ENCODE results near the gene FOXP1. TPM values are rescaled to one million over a fixed set of nuclear protein-coding genes. Genes with fewer than 3 reads are reported as not detected.

FOXP1 gene
- total and polyA plus RNA-seq, 2 donors from 2014 or later, result 6.7 to 87.2 TPM

- H3K27ac ChIP-seq (ENCODE audit: low read depth in 2 of 2, low read length in 2 of 2), result no peak overlapping the region
- TF ChIP-seq CTCF (IDR thresholded peaks at IDR 0.05; ENCODE audit: borderline replicate concordance, extremely low read depth, insufficient read depth), result no peak
Measured at GRCh38 chr3:71421820-71422566, 161.5 kb downstream of the FOXP1 start.

GRCh38 chr3:71421475-71421819 is 162.1 kb downstream of the FOXP1 start:
- Histone ChIP-seq H3K27ac (ENCODE audit: low read depth in 2 of 2, low read length in 2 of 2) (no peak overlapping the region), H3K9me3 (ENCODE audit: control insufficient read depth in 2 of 3, insufficient read depth in 1 of 3, low read length in 3 of 3) (no peaks in the 10 kb centered on the region), H3K9ac (ENCODE audit: low read length in 3 of 3) (no peak overlapping the region), H3K36me3 (ENCODE audit: control insufficient read depth in 2 of 3, insufficient read depth in 3 of 3, low read length in 3 of 3) (no peaks in the 10 kb centered on the region), H3K4me3 (ENCODE audit: low read length in 3 of 3) (no peak overlapping the region), H3K27me3 (ENCODE audit: control insufficient read depth, insufficient read depth, low read length) (no peaks in the 10 kb centered on the region), H3K4me1 (ENCODE audit: control insufficient read depth in 2 of 3, insufficient read depth in 2 of 3, low read depth in 1 of 3, low read length in 3 of 3) (peaks cover 0 to 3% (median 0%) of the 10 kb centered on the region in 3 donors)
- TF ChIP-seq CTCF (IDR thresholded peaks at IDR 0.05; ENCODE audit: borderline replicate concordance, extremely low read depth, insufficient read depth), result no peak
- DNase-seq, result no peak
- no peak for FAIRE-seq
- intact Hi-C loops (cut with DNase I), result no loop called here

More at GRCh38 chr3:71421820-71422566, 161.5 kb downstream of the FOXP1 start:
- Histone ChIP-seq H3K27me3 (ENCODE audit: control insufficient read depth, insufficient read depth, low read length) (no peaks in the 10 kb centered on the region), H3K4me3 (ENCODE audit: low read length in 3 of 3) (no peak overlapping the region), H3K36me3 (ENCODE audit: control insufficient read depth in 2 of 3, insufficient read depth in 3 of 3, low read length in 3 of 3) (no peaks in the 10 kb centered on the region), H3K9me3 (ENCODE audit: control insufficient read depth in 2 of 3, insufficient read depth in 1 of 3, low read length in 3 of 3) (no peaks in the 10 kb centered on the region), H3K4me1 (ENCODE audit: control insufficient read depth in 2 of 3, insufficient read depth in 2 of 3, low read depth in 1 of 3, low read length in 3 of 3) (peaks cover 0 to 3% (median 0%) of the 10 kb centered on the region in 3 donors), H3K9ac (ENCODE audit: low read length in 3 of 3) (no peak overlapping the region)
- peak in 2 of 5 donors; percentile 29 to 55 for DNase-seq
- intact Hi-C loops (cut with DNase I), result no loop called here
- FAIRE-seq, result no peak

GRCh38 chr3:71419369-71419768 is 164.2 kb downstream of the FOXP1 start:
- FAIRE-seq, result no peak
- intact Hi-C loops (cut with DNase I), result no loop called here
- no peak overlapping the region for H3K4me3 ChIP-seq (ENCODE audit: low read length in 3 of 3)
- H3K4me1 ChIP-seq (ENCODE audit: control insufficient read depth in 2 of 3, insufficient read depth in 2 of 3, low read depth in 1 of 3, low read length in 3 of 3), result peaks cover 0 to 3% (median 0%) of the 10 kb centered on the region in 3 donors
- no peaks in the 10 kb centered on the region for H3K9me3 ChIP-seq (ENCODE audit: control insufficient read depth in 2 of 3, insufficient read depth in 1 of 3, low read length in 3 of 3)
- no peak for TF ChIP-seq CTCF (IDR thresholded peaks at IDR 0.05; ENCODE audit: borderline replicate concordance, extremely low read depth, insufficient read depth)
- no peak overlapping the region for H3K9ac ChIP-seq (ENCODE audit: low read length in 3 of 3)
- no peaks in the 10 kb centered on the region for H3K36me3 ChIP-seq (ENCODE audit: control insufficient read depth in 2 of 3, insufficient read depth in 3 of 3, low read length in 3 of 3)
- no peak overlapping the region for H3K27ac ChIP-seq (ENCODE audit: low read depth in 2 of 2, low read length in 2 of 2)
- DNase-seq, result no peak
- no peaks in the 10 kb centered on the region for H3K27me3 ChIP-seq (ENCODE audit: control insufficient read depth, insufficient read depth, low read length)
